NT2/D1 (cell line): Measurements from ENCODE around the gene TUBB8B.
"Not testable (repeated sequence)": the region's sequence is repeated elsewhere in the genome, so short reads cannot be mapped to it uniquely, and the experiment has no call there.

Experiments used
- SUZ12 ChIP-seq: IDR thresholded peaks from 2 replicates; pipeline ENCODE4 v1.6.1; 2011; ENCODE audit not compliant: insufficient read length, insufficient read depth; ENCODE audit errors: extremely low read depth
- ZNF274 ChIP-seq: IDR thresholded peaks from 2 replicates; pipeline ENCODE4 v1.6.1; 2011; ENCODE audit warnings: mild to moderate bottlenecking, low read depth, low read length

- TF ChIP-seq SUZ12, ZNF274: not testable (repeated sequence)
Observed at GRCh38 chr18:11383-12274, 37.8 kb downstream of the TUBB8B start.
